Fibroblast of peridontal ligament (primary cell): ENCODE data around the gene SLC7A5.
"Not testable (repeated sequence)": the region's sequence is repeated elsewhere in the genome, so short reads cannot be mapped to it uniquely, and the experiment has no call there.

Experiments used
- DNase-seq: peaks from one replicate; pipeline ENCODE4 v3.0.0-alpha.2; 2010; ENCODE audit errors: extremely low read depth

Gene SLC7A5

GRCh38 chr16:87834005-87834667 is 35.2 kb downstream of the SLC7A5 start:
- DNase-seq, result no peak

GRCh38 chr16:87833548-87833947 is 35.8 kb downstream of the SLC7A5 start:
- DNase-seq, result no peak

- DNase-seq, result no peak
These were observed 36.4 kb downstream of the SLC7A5 start for GRCh38 chr16:87832741-87833502.

- DNase-seq, result no peak
These were observed 37.2 kb downstream of the SLC7A5 start for GRCh38 chr16:87832137-87832527.

GRCh38 chr16:87831421-87832136 is 37.7 kb downstream of the SLC7A5 start:
- DNase-seq, result no peak

- DNase-seq, result no peak
These were observed 38.5 kb downstream of the SLC7A5 start for GRCh38 chr16:87830673-87831420.

- no peak for DNase-seq
These were observed 39.2 kb downstream of the SLC7A5 start for GRCh38 chr16:87829988-87830672.

GRCh38 chr16:87829622-87829980 is 39.7 kb downstream of the SLC7A5 start:
- no peak for DNase-seq

GRCh38 chr16:87828907-87829621 is 40.2 kb downstream of the SLC7A5 start:
- no peak for DNase-seq

- no peak for DNase-seq
These were observed 41.0 kb downstream of the SLC7A5 start for GRCh38 chr16:87828071-87828906.

- DNase-seq, result not testable (repeated sequence)
These were observed 41.8 kb downstream of the SLC7A5 start for GRCh38 chr16:87827588-87827915.

- no peak for DNase-seq
These were observed 42.3 kb downstream of the SLC7A5 start for GRCh38 chr16:87826798-87827587.

- not testable (repeated sequence) for DNase-seq
These were observed 42.9 kb downstream of the SLC7A5 start for GRCh38 chr16:87826407-87826797.

- DNase-seq, result not testable (repeated sequence)
These were observed 43.5 kb downstream of the SLC7A5 start for GRCh38 chr16:87825842-87826120.

GRCh38 chr16:87824991-87825841 is 44.1 kb downstream of the SLC7A5 start:
- no peak for DNase-seq

- DNase-seq, result no peak
These were observed 45.0 kb downstream of the SLC7A5 start for GRCh38 chr16:87824016-87824990.

GRCh38 chr16:87823181-87823929 is 46.0 kb downstream of the SLC7A5 start:
- DNase-seq, result no peak
